Aorta (tissue), 5 donors: ENCODE results near the gene VKORC1. TPM values are rescaled to one million over a fixed set of nuclear protein-coding genes. Genes with fewer than 3 reads are reported as not detected.
A peak's percentile ranks its signal among the peaks of the same experiment; 100 is the strongest.
"Not testable (repeated sequence)": the region's sequence is repeated elsewhere in the genome, so short reads cannot be mapped to it uniquely, and the experiment has no call there.

Source experiments
- ATAC-seq: fragments of 200-7000 bp; cut with Tn5 transposase; one replicate; pipeline ENCODE4 v1.9.1; 2022; ENCODE audit warnings: moderate library complexity; ENCODE audit not compliant: low FRiP score
- DNase-seq, 2 donors: peaks; one replicate each; pipeline ENCODE4 v3.0.0-alpha.2; 2020
- H3K27ac ChIP-seq, 2 donors: one replicate each; pipeline ENCODE4 v1.5.1; 2013; ENCODE audit warnings: low read length in 2 of 2, mild to moderate bottlenecking in 2 of 2, moderate library complexity in 2 of 2, control low read depth in 1 of 2, inconsistent platforms in 1 of 2, low read depth in 1 of 2
- H3K27me3 ChIP-seq, 2 donors: one replicate each; pipeline ENCODE4 v1.6.1; 2013; ENCODE audit warnings: control low read depth in 1 of 2, low read length in 1 of 2, mild to moderate bottlenecking in 1 of 2, moderate library complexity in 1 of 2; ENCODE audit not compliant: insufficient read depth in 2 of 2, control insufficient read depth in 1 of 2
- H3K36me3 ChIP-seq, 2 donors: one replicate each; pipeline ENCODE4 v1.6.1; 2013; ENCODE audit warnings: control low read depth in 1 of 2, low read length in 1 of 2, mild to moderate bottlenecking in 1 of 2; ENCODE audit not compliant: insufficient read depth in 2 of 2, control insufficient read depth in 1 of 2
- H3K4me1 ChIP-seq, 2 donors: one replicate each; pipeline ENCODE4 v1.6.1; 2013; ENCODE audit warnings: low read length in 2 of 2, control low read depth in 1 of 2, mild to moderate bottlenecking in 1 of 2, moderate library complexity in 1 of 2; ENCODE audit not compliant: insufficient read depth in 2 of 2, control insufficient read depth in 1 of 2
- H3K4me3 ChIP-seq, 2 donors: one replicate each; pipeline ENCODE4 v1.5.1; 2013; ENCODE audit warnings: low read length in 2 of 2, control low read depth in 1 of 2, mild to moderate bottlenecking in 1 of 2
- H3K9me3 ChIP-seq: one replicate; pipeline ENCODE4 v1.6.1; 2013; ENCODE audit warnings: mild to moderate bottlenecking, low read length; ENCODE audit not compliant: control insufficient read depth
- WGBS, 2 donors: extraction: QIAGEN DNeasy Blood & Tissue Kit; methylation state at CpG; one replicate each; pipeline ENCODE4 v1.1.7; 2013; 5-methylcytosine and 5-hydroxymethylcytosine counted together
- intact Hi-C, 2 donors: fragments of 100-400 bp; cut with DNase I; formaldehyde crosslinking; loops; one replicate each; pipeline versions ENCODE4 v1.14.2 to v1.15.0; 2022
- long read RNA-seq, 2 donors: library from polyadenylated mRNA; unstranded; transcript quantifications; one replicate each; pipeline ENCODE4 v2.0.0, GENCODE V29; 2020 to 2021
- polyA plus RNA-seq, 2 donors: library from polyadenylated mRNA; stranded (reverse); fragments of 200-250 nt; gene quantifications; one replicate each; pipeline ENCODE4 v1.2.3, GENCODE V29; 2013
- total RNA-seq, 2 donors: library from RNA; stranded (reverse); fragmentation: NEBNext Ultra II Directional; extraction: Animal tissue kit (Norgen Biotek cat#: 25700); gene quantifications; one replicate each; pipeline ENCODE4 v1.2.1, GENCODE V29; 2021
- donor health status: healthy with polysubstance abuse.
- donor health status: Bipolar disorder and iron deficiency.
- donor health status: DM: no; HTN: no; CAD: no.
- donor health status: DM: no; HTN: no; CAD: no.
- donor health status: DM: yes; HTN: yes; CAD: no.

VKORC1 gene
- total RNA-seq (100 to 1,000 TPM in 1 of 2 donors, 10 to 100 TPM in 1; 75.7 to 109 TPM), polyA plus RNA-seq (100 to 1,000 TPM; 143 to 206 TPM)
- long read RNA-seq, donor 1, transcript VKORC1-205 (3 exons, 1,012 nt): major isoform, 69 of 89 reads
- long read RNA-seq, donor 1, transcript VKORC1-203 (2 exons, 901 nt): minor isoform, 9 of 89 reads
- long read RNA-seq, donor 1, partial matches to known transcripts: 1 of 89 reads
- long read RNA-seq, donor 1, other reads (novel, unspliced or antisense): 6 of 89 reads
- long read RNA-seq, donor 2, transcript VKORC1-205 (3 exons, 1,012 nt): major isoform, 46 of 60 reads
- long read RNA-seq, donor 2, transcript VKORC1-203 (2 exons, 901 nt): minor isoform, 5 of 60 reads
- long read RNA-seq, donor 2, partial matches to known transcripts: 0 of 60 reads
- long read RNA-seq, donor 2, other reads (novel, unspliced or antisense): 3 of 60 reads

GRCh38 chr16:31094424-31095120 is at the start of gene VKORC1:
Gene VKORC1, minus strand, starts transcription at chr16:31094797. Its CDS starts 68 bp downstream, at chr16:31094729.
- H3K27me3 ChIP-seq: no peaks in the 10 kb centered on the region
- H3K27ac ChIP-seq: peak within 1 kb of the TSS in 1 of 2 donors; percentile 69
- H3K4me3 ChIP-seq: peak within 1 kb of the TSS; percentile 58 to 78
- H3K36me3 ChIP-seq: no peaks in the 10 kb centered on the region
- DNase-seq (peak; percentile 97 to 98), ATAC-seq (peak; percentile 95)
- WGBS, 2 donors: 0 to 1% methylated on average over 68 to 69 of the region's 69 CpGs
- H3K9me3 ChIP-seq: no peaks in the 10 kb centered on the region
- intact Hi-C loops: loop anchor here in 1 of 2 donors (1.0 to 5.0 kb wide), 2 partner anchors 48 to 107 kb away; partner anchors contain the start of gene HSD3B7
- H3K4me1 ChIP-seq: no peaks in the 10 kb centered on the region

DNA sequence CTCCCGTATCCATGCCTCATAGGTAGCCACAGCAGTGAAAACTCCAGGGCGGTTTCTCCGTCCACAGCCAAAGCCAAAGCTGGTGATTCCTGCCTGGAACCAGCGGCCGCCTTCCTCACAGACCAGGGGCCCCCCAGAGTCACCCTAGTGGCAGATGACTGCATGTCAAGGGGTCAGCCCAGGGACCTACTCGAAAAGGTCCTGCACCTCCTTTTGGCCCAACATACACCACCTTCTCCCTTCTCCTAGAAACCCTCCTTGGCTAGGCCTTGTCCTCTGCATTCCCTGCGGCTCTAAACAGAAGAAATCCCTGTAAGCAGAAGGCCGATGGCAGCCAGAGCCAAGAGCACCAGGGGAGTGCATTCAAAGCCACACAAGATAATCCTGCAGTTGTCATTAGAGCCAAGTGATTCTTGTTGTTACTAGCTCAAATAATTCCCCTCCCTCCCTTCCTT is 49.1 kb upstream of the VKORC1 start:
- Histone ChIP-seq H3K9me3 (no peaks in the 10 kb centered on the region), H3K27ac (no peak overlapping the region), H3K27me3 (no peaks in the 10 kb centered on the region), H3K4me3 (no peak overlapping the region), H3K36me3 (no peaks in the 10 kb centered on the region), H3K4me1 (peaks cover 0 to 3% of the 10 kb centered on the region in 2 donors)
- 95% methylated on average over 8 of the region's 8 CpGs for WGBS, 2 donors
- DNase-seq (no peak), ATAC-seq (no peak)
- intact Hi-C loops: loop anchor here (5.0 to 10.0 kb wide), 3 partner anchors 36 to 159 kb away; partner anchors contain the start of genes BCKDK (in 1 of the 2) and HSD3B7 (in 1 of the 2)

GRCh38 chr16:31143011-31143693 is 48.6 kb upstream of the VKORC1 start:
- no peak overlapping the region for H3K27ac ChIP-seq
- H3K9me3 ChIP-seq: no peaks in the 10 kb centered on the region
- H3K36me3 ChIP-seq: no peaks in the 10 kb centered on the region
- 58 to 60% methylated on average over 18 to 22 of the region's 22 CpGs for WGBS, 2 donors
- DNase-seq: peak in 1 of 2 donors; percentile 65
- H3K27me3 ChIP-seq: no peaks in the 10 kb centered on the region
- ATAC-seq: no peak
- H3K4me1 ChIP-seq: peaks cover 0 to 3% of the 10 kb centered on the region in 2 donors
- no peak overlapping the region for H3K4me3 ChIP-seq
- intact Hi-C loops: loop anchor here (5.0 to 10.0 kb wide), 3 partner anchors 36 to 158 kb away; partner anchors contain the start of genes BCKDK (in 1 of the 2) and HSD3B7 (in 1 of the 2)

DNA sequence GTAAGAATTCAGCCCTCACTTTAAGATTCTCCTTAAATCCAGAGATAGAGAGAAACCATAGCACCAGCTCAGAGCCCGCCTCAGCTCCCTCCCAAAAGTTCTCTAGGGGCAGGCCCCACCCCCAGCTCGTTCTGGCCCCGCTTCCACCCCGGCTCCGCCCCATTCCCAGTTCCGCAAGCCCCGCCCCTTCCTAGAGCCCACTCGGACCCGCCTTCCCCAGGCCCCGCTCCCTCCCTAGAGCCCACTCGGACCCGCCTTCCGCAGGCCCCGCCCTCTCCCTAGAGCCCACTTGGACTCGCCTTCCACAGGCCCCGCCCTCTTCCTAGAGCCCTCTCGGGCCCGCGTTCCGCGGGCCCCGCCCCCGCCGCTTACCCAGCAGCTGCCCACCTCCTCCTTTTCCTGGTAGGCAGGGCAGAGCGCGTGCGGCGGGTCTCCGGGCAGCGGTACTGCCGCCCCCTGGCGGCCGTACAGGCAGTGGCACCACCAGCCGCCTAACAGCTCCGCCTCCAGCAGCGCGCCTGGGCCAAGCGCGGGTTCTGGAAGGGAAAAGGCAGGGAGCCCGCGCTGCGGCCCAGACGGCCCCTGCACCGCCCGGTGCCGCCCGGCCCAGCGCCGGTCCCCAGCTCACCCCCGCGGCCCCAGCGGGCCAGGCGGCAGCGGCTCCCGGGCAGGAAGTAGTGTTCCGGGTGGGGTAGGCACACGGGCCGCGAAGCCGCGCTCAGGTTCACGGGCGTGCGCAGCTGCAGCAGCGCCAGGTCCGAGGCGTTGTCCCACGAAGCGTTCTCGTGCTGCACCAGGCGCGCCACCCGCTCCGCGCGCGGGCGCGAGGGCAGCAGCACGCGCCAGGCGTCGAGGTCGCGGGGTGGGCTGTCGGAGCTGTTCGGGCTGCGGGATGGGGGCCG is 47.8 kb upstream of the VKORC1 start:
- DNase-seq: peak; percentile 99 to 100
- intact Hi-C loops: loop anchor here (1.0 to 10.0 kb wide), 5 partner anchors 35 to 158 kb away; partner anchors contain the start of genes BCKDK (in 1 of the 2), FUS (in 1 of the 2), HSD3B7 (in 1 of the 2) and VKORC1 (in 1 of the 2)
- Histone ChIP-seq H3K27me3 (no peaks in the 10 kb centered on the region), H3K27ac (peak overlapping the region in 1 of 2 donors; percentile 77), H3K9me3 (no peaks in the 10 kb centered on the region), H3K4me3 (peak overlapping the region in 1 of 2 donors; percentile 5), H3K36me3 (no peaks in the 10 kb centered on the region), H3K4me1 (peaks cover 0 to 3% of the 10 kb centered on the region in 2 donors)
- ATAC-seq: peak; percentile 99
- WGBS, 2 donors: 2 to 3% methylated on average over 69 to 89 of the region's 89 CpGs

- intact Hi-C loops: loop anchor here (1.0 to 10.0 kb wide), 5 partner anchors 34 to 157 kb away; partner anchors contain the start of genes BCKDK (in 1 of the 2), FUS (in 1 of the 2), HSD3B7 (in 1 of the 2) and VKORC1 (in 1 of the 2)
- ATAC-seq (peak; percentile 28), DNase-seq (peak in 1 of 2 donors; percentile 69)
- Histone ChIP-seq H3K27ac (peak overlapping the region in 1 of 2 donors; percentile 77), H3K4me3 (no peak overlapping the region), H3K9me3 (no peaks in the 10 kb centered on the region), H3K27me3 (no peaks in the 10 kb centered on the region), H3K4me1 (peaks cover 0 to 3% of the 10 kb centered on the region in 2 donors), H3K36me3 (no peaks in the 10 kb centered on the region)
- 15 to 16% methylated on average over 10 of the region's 10 CpGs for WGBS, 2 donors
Observed at GRCh38 chr16:31141489-31142108, 47.0 kb upstream of the VKORC1 start.

DNA sequence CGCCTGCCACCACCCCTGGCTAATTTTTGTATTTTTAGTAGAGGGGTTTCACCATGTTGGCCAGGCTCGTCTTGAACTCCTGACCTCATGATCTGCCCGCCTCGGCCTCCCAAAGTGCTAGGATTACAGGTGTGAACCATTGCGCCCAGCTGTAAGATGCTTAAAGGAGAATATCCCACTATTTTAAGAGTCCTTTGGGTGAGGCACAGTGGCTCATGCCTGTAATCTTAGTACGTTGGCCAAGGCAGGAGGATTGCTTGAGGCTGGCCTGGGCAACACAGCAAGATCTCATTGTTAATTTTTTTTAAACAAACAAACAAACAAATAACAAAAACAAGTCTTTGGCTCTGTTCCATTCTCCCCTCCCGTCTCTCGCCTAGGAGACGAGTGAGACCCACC is 46.5 kb upstream of the VKORC1 start:
- ATAC-seq, H3K27me3 ChIP-seq, DNase-seq, H3K4me1 ChIP-seq, H3K9me3 ChIP-seq, H3K4me3 ChIP-seq, H3K36me3 ChIP-seq: not testable (repeated sequence)
- peak overlapping the region in 1 of 2 donors; percentile 77 for H3K27ac ChIP-seq
- intact Hi-C loops: loop anchor here (5.0 to 10.0 kb wide), 3 partner anchors 34 to 156 kb away; partner anchors contain the start of genes BCKDK (in 1 of the 2) and HSD3B7 (in 1 of the 2)
- WGBS, 2 donors: 83 to 84% methylated on average over 9 of the region's 9 CpGs
